Stomach (tissue), 4 donors: ENCODE measurements around the gene RSRC1.

Experiments
- CTCF ChIP-seq, 7 experiments: fragments of 450-650 bp in 4 of 7; fragments of 200-600 bp in 3 of 7; sonication (generic) in 3 of 7; IDR thresholded peaks; one replicate each; pipeline ENCODE4 v1.5.1; 2016 to 2019; ENCODE audit warnings: antibody characterized with exemption in 7 of 7, control low read depth in 2 of 7, mild to moderate bottlenecking in 1 of 7
- EP300 ChIP-seq: sonication (generic); formaldehyde crosslinking; IDR thresholded peaks from one replicate; pipeline ENCODE4 v1.6.1; 2017; ENCODE audit warnings: antibody characterized with exemption
- POLR2A ChIP-seq, 4 donors: fragments of 450-650 bp; IDR thresholded peaks; one replicate each; pipeline ENCODE4 v1.6.1; 2016; ENCODE audit warnings: antibody characterized with exemption in 4 of 4, control low read depth in 2 of 4, mild to moderate bottlenecking in 1 of 4, moderate library complexity in 1 of 4

DNA sequence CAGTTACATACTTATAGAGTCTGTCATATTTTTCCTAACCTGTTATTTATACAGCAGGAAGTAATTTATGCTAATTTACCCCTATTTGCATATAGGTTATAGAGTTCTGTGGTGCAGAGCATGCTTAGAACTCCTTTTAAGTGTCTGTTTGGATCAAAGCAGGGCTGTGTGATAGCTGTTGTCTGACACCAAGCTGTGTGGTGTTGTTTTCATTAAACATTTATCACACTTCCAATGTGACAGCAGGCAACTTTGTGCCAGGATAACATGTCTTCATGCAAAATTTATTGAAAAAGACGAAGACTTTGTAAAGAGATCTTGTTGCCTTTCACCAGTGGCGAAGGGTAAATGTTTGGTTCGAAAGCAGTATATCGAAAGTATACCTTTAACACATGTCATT is 100.2 kb downstream of the RSRC1 start:
- TF ChIP-seq CTCF (IDR thresholded peaks at IDR 0.05) (no peak), POLR2A (IDR thresholded peaks at IDR 0.05) (no peak), EP300 (no peak)
